Measurements from ENCODE around the gene ADAP1.
"Not testable (repeated sequence)": the region's sequence is repeated elsewhere in the genome, so short reads cannot be mapped to it uniquely, and the experiment has no call there.

Gene ADAP1

DNA sequence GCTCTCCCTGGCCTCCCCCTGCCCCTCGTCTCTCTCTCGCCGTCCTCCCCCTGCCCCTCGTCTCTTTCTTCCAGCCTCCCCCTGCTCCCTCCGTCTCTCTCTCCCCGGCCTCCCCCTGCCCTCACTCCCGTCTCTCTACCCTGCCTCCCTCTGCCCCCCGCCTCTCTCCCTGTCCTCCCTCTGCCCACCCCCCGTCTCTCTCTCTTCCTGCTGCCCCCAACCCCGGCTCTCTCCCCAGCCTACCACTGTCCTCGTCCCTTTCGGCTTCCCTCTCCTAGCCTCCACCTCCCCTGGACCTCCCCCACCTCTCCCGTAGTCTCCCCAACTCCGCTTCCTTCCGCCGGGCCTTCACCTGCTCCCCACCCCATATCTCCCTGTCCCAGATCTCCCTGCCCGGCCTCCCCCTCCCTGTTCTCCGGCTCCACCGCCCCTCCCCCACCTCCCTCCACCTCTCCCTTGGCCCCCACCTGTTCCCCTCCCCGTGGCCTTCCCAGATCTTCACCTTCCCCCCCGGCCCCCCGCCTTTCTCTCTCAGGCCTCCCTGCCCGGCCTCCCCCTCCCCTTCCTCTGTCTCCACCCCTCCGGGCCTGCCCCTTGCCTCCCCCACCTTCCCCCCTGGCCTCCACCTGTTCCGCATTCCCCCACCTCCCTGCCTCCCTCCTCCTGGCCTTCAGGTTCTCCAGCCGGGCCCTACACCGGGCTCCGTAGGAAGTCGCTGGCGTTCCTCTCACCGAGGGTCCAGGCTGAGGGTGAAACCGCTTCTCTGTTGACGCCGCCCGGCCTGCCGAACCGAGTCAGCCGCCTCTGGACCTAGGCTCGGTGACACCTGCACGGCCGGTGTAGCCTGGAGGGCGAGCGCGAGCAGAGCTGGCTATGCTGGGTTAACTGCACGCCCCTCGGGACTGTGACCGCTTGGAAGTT lies 76.9 kb downstream of the ADAP1 start:
- peaks cover 16% of the 10 kb centered on the region for H3K36me3 Mint-ChIP-seq (ENCODE audit: insufficient read depth)
- ATAC-seq (replicated peaks; ENCODE audit: extremely low read depth, poor library complexity, severe bottlenecking) (no peak), DNase-seq (ENCODE audit: low spot score in 2 of 2) (no peak)
- peak overlapping the region; percentile 91 for H3K4me3 Mint-ChIP-seq
- H3K27me3 Mint-ChIP-seq = no peaks in the 10 kb centered on the region
- H3K4me1 Mint-ChIP-seq = peaks cover 18% of the 10 kb centered on the region
- H3K27ac Mint-ChIP-seq (ENCODE audit: low read depth) = peak overlapping the region; percentile 98
- no peaks in the 10 kb centered on the region for H3K9me3 Mint-ChIP-seq

DNA sequence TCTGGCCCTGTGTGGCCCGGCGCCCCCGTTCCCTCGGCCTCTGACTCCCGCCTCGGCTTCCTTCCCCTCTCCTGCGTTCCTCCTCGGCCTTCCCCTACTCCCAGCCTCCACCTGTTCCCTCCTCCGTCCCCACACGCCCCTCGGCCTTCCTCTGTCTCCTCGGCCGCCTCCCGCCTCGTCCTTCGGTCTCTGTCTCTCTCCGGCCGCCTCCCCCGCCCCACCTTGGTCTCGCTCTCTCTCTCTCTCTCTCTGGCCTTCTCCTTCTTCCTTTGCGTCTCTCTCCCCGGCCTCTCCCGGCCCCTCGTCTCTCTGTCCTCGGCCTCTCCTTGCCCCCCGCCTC lies 77.5 kb downstream of the ADAP1 start:
- H3K27ac Mint-ChIP-seq (ENCODE audit: low read depth) = peak overlapping the region; percentile 98
- DNase-seq (ENCODE audit: low spot score in 2 of 2) (no peak), ATAC-seq (replicated peaks; ENCODE audit: extremely low read depth, poor library complexity, severe bottlenecking) (peak; percentile 1)
- peak overlapping the region; percentile 91 for H3K4me3 Mint-ChIP-seq
- no peaks in the 10 kb centered on the region for H3K27me3 Mint-ChIP-seq
- no peaks in the 10 kb centered on the region for H3K9me3 Mint-ChIP-seq
- peaks cover 18% of the 10 kb centered on the region for H3K36me3 Mint-ChIP-seq (ENCODE audit: insufficient read depth)
- H3K4me1 Mint-ChIP-seq = peaks cover 13% of the 10 kb centered on the region

GRCh38 chr7:876077-876971 lies 78.2 kb downstream of the ADAP1 start, which contains the start of gene GET4:
GET4 (plus strand) TSS chr7:876554; CDS start chr7:876646, 92 bp downstream.
- Mint-ChIP-seq H3K4me1 (peaks cover 10% of the 10 kb centered on the region), H3K4me3 (peak within 1 kb of the TSS; percentile 91), H3K9me3 (no peaks in the 10 kb centered on the region), H3K27ac (ENCODE audit: low read depth) (peak within 1 kb of the TSS; percentile 98), H3K36me3 (ENCODE audit: insufficient read depth) (peaks cover 18% of the 10 kb centered on the region), H3K27me3 (no peaks in the 10 kb centered on the region)
- peak; percentile 84 for ATAC-seq (replicated peaks; ENCODE audit: extremely low read depth, poor library complexity, severe bottlenecking)
- DNase-seq (ENCODE audit: low spot score in 2 of 2) = peak; percentile 97 to 99

DNA sequence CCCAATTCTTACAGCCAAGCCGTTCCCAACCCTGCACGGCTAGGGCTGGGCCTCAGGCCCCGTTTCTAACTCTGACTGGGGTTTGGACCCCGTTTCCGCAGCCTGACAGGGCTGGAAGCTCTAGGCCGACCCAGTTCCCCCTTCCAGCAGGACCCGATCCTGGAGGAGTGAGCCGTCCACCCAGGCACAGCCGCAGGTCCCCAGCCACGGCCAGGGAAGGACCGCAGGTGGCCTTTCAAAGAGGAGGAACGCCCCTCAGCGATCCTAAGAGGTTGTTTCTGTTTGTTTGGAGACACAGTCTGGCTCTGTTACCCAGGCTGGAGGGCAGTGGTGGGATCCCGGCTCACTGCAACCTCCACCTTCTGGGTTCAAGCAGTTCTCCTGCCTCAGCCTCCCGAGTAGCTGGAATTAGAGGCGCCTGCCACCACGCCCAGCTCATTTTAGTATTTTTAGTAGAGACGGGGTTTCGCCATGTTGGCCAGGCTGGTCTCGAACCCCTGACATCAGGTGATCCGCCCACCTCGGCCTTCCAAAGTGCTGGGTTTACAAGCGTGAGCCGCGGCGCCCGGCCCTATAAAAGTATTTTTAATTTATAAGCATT lies 78.9 kb downstream of the ADAP1 start:
- Mint-ChIP-seq H3K36me3 (ENCODE audit: insufficient read depth) (peaks cover 22% of the 10 kb centered on the region), H3K27ac (ENCODE audit: low read depth) (no peak overlapping the region), H3K27me3 (no peaks in the 10 kb centered on the region), H3K4me3 (no peak overlapping the region), H3K9me3 (no peaks in the 10 kb centered on the region), H3K4me1 (peaks cover 10% of the 10 kb centered on the region)
- ATAC-seq (replicated peaks; ENCODE audit: extremely low read depth, poor library complexity, severe bottlenecking) = no peak
- no peak for DNase-seq (ENCODE audit: low spot score in 2 of 2)

DNA sequence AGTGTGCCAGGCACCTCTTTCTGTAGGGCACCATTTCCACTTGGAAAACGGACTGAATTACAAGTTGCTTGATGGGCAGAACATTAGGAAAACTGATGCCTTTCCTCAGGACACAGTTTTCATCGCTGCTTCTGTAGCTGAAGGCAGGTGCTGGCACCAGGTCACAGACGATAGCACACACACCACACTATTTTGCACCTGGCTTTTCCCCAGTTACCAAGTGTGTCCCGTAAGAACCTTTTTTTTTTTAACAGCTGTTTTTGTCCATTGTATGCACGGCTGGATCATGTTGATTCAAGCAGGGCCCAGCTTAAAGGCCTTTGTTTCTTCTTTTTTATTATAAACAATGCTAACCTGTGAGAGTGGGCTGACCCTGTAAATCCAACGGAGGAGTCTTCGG lies 79.4 kb downstream of the ADAP1 start:
- DNase-seq (ENCODE audit: low spot score in 2 of 2) = no peak
- Mint-ChIP-seq H3K27ac (ENCODE audit: low read depth) (no peak overlapping the region), H3K27me3 (no peaks in the 10 kb centered on the region), H3K36me3 (ENCODE audit: insufficient read depth) (peaks cover 25% of the 10 kb centered on the region), H3K4me1 (peaks cover 10% of the 10 kb centered on the region), H3K4me3 (no peak overlapping the region), H3K9me3 (no peaks in the 10 kb centered on the region)
- no peak for ATAC-seq (replicated peaks; ENCODE audit: extremely low read depth, poor library complexity, severe bottlenecking)

GRCh38 chr7:874031-874749 lies 80.3 kb downstream of the ADAP1 start:
- Mint-ChIP-seq H3K4me3 (no peak overlapping the region), H3K4me1 (peaks cover 3% of the 10 kb centered on the region), H3K36me3 (ENCODE audit: insufficient read depth) (peaks cover 26% of the 10 kb centered on the region), H3K9me3 (no peaks in the 10 kb centered on the region), H3K27me3 (no peaks in the 10 kb centered on the region), H3K27ac (ENCODE audit: low read depth) (no peak overlapping the region)
- DNase-seq (ENCODE audit: low spot score in 2 of 2) (no peak), ATAC-seq (replicated peaks; ENCODE audit: extremely low read depth, poor library complexity, severe bottlenecking) (no peak)

GRCh38 chr7:873367-874002 lies 81.0 kb downstream of the ADAP1 start:
- H3K36me3 Mint-ChIP-seq (ENCODE audit: insufficient read depth) = peaks cover 27% of the 10 kb centered on the region
- no peak for ATAC-seq (replicated peaks; ENCODE audit: extremely low read depth, poor library complexity, severe bottlenecking)
- H3K9me3 Mint-ChIP-seq = no peaks in the 10 kb centered on the region
- no peak overlapping the region for H3K27ac Mint-ChIP-seq (ENCODE audit: low read depth)
- H3K4me3 Mint-ChIP-seq = no peak overlapping the region
- no peaks in the 10 kb centered on the region for H3K27me3 Mint-ChIP-seq
- no peaks in the 10 kb centered on the region for H3K4me1 Mint-ChIP-seq
- peak; percentile 40 to 41 for DNase-seq (ENCODE audit: low spot score in 2 of 2)

GRCh38 chr7:872685-873084 lies 81.8 kb downstream of the ADAP1 start:
- not testable (repeated sequence) for H3K9me3 Mint-ChIP-seq; H3K27ac Mint-ChIP-seq (ENCODE audit: low read depth); H3K4me3 Mint-ChIP-seq

GRCh38 chr7:871900-872537 lies 82.5 kb downstream of the ADAP1 start:
- DNase-seq (ENCODE audit: low spot score in 2 of 2) (no peak), ATAC-seq (replicated peaks; ENCODE audit: extremely low read depth, poor library complexity, severe bottlenecking) (no peak)
- peaks cover 16% of the 10 kb centered on the region for H3K36me3 Mint-ChIP-seq (ENCODE audit: insufficient read depth)
- H3K27ac Mint-ChIP-seq (ENCODE audit: low read depth) = no peak overlapping the region
- H3K9me3 Mint-ChIP-seq = no peaks in the 10 kb centered on the region
- no peaks in the 10 kb centered on the region for H3K27me3 Mint-ChIP-seq
- H3K4me1 Mint-ChIP-seq = no peaks in the 10 kb centered on the region
- H3K4me3 Mint-ChIP-seq = no peak overlapping the region

More at GRCh38 chr7:872685-873084, 81.8 kb downstream of the ADAP1 start:
- DNase-seq (ENCODE audit: low spot score in 2 of 2); ATAC-seq (replicated peaks; ENCODE audit: extremely low read depth, poor library complexity, severe bottlenecking); H3K4me1 Mint-ChIP-seq; H3K27me3 Mint-ChIP-seq: not testable (repeated sequence)
- H3K36me3 Mint-ChIP-seq (ENCODE audit: insufficient read depth) = peaks cover 21% of the 10 kb centered on the region

DNA sequence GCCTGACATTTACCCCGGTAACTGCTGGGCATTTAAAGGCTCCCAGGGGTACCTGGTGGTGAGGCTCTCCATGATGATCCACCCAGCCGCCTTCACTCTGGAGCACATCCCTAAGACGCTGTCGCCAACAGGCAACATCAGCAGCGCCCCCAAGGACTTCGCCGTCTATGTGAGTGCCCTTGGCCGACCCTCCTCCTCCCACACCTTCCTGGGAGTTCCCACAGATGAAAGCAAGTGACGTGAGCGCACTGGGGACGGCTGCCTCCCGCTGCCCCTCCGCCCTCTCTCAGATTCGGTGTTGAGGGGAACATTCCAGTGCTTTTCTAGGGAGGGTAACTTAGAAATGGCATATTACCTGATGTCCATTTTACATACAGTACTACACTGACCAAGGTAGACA lies 85.1 kb downstream of the ADAP1 start:
- Mint-ChIP-seq H3K4me1 (no peaks in the 10 kb centered on the region), H3K36me3 (ENCODE audit: insufficient read depth) (peaks cover 20% of the 10 kb centered on the region), H3K9me3 (no peaks in the 10 kb centered on the region), H3K27ac (ENCODE audit: low read depth) (no peak overlapping the region), H3K27me3 (no peaks in the 10 kb centered on the region), H3K4me3 (no peak overlapping the region)
- ATAC-seq (replicated peaks; ENCODE audit: extremely low read depth, poor library complexity, severe bottlenecking) (no peak), DNase-seq (ENCODE audit: low spot score in 2 of 2) (no peak)

DNA sequence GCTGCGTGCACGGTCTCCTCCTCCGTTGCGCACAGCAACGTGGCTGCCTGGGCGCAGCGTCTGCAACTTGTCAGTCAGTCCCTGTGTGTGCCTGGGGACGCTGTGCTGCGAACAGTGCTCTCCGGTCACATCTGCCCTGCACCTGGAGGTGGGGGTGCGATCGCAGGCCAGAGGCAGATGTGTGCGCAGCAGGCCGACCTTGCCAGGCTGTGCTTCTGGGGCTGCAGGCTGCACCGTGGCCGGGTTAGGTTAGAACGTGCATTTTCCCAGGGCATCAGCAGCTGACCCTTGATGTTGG lies 86.3 kb downstream of the ADAP1 start:
- H3K27ac Mint-ChIP-seq (ENCODE audit: low read depth) = no peak overlapping the region
- H3K27me3 Mint-ChIP-seq = no peaks in the 10 kb centered on the region
- H3K4me3 Mint-ChIP-seq = no peak overlapping the region
- H3K36me3 Mint-ChIP-seq (ENCODE audit: insufficient read depth) = peaks cover 23% of the 10 kb centered on the region
- DNase-seq (ENCODE audit: low spot score in 2 of 2) (no peak), ATAC-seq (replicated peaks; ENCODE audit: extremely low read depth, poor library complexity, severe bottlenecking) (no peak)
- H3K4me1 Mint-ChIP-seq = no peaks in the 10 kb centered on the region
- H3K9me3 Mint-ChIP-seq = no peaks in the 10 kb centered on the region

All from central memory CD8-positive, alpha-beta T cell (primary cell).